IMR-90 (cell line): Measurements from ENCODE around the gene SLF1. TPM values are rescaled to one million over a fixed set of nuclear protein-coding genes. Genes with fewer than 3 reads are reported as not detected.
A peak's percentile ranks its signal among the peaks of the same experiment; 100 is the strongest.

ENCODE experiments used
- ATAC-seq: fragments of 200-7000 bp; cut with Tn5 transposase; 2 replicates; pipeline ENCODE4 v1.9.1; 2020; ENCODE audit warnings: low read depth, mild to moderate bottlenecking, moderate library complexity
- BruUV-seq: library from RNA; stranded (reverse); fragments of 400-500 nt; replicated peaks from 2 replicates; lab custom pipeline; 2021; lab: Mats Ljungman, UMichigan
- CTCF ChIA-PET: fragments of 300-600 bp; formaldehyde crosslinking; extraction: SDS; loops from one replicate; lab custom pipeline; 2021; ENCODE audit warnings: antibody characterized with exemption; lab: Yijun Ruan, JAX
- POLR2A ChIA-PET: fragments of 300-600 bp; sonication (Branson Sonifier 250); formaldehyde crosslinking; loops from one replicate; lab custom pipeline; 2022; ENCODE audit warnings: antibody characterized with exemption; ENCODE audit not compliant: unreplicated experiment; lab: Charles Lee
- DNase-seq: peaks from one replicate; pipeline ENCODE4 v3.0.0; 2013
- H2AFZ ChIP-seq: replicated peaks from 2 replicates; pipeline ENCODE3; 2013; ENCODE audit warnings: low read length, mild to moderate bottlenecking; ENCODE audit not compliant: poor library complexity
- H2AK5ac ChIP-seq: 2 replicates; pipeline ENCODE4 v1.6.1; 2013; ENCODE audit warnings: low read depth, low read length, inconsistent platforms
- H2AK9ac ChIP-seq: replicated peaks from 2 replicates; pipeline ENCODE3; 2013; ENCODE audit warnings: mild to moderate bottlenecking, low read depth, low read length, moderate library complexity; ENCODE audit not compliant: poor library complexity
- H2BK120ac ChIP-seq: 2 replicates; pipeline ENCODE4 v1.6.1; 2013; ENCODE audit warnings: low read depth, low read length, inconsistent platforms
- H2BK15ac ChIP-seq: 3 replicates; pipeline ENCODE4 v1.6.1; 2013; ENCODE audit warnings: low read depth, low read length, inconsistent platforms
- H2BK20ac ChIP-seq: 2 replicates; pipeline ENCODE4 v1.6.1; 2013; ENCODE audit warnings: low read depth, mild to moderate bottlenecking, inconsistent platforms, low read length, moderate library complexity
- H2BK5ac ChIP-seq: 2 replicates; pipeline ENCODE4 v1.6.1; 2013; ENCODE audit warnings: mild to moderate bottlenecking, low read depth, low read length, inconsistent platforms; ENCODE audit not compliant: poor library complexity, severe bottlenecking
- H3K14ac ChIP-seq: replicated peaks from 2 replicates; pipeline ENCODE4 v1.6.1; 2013; ENCODE audit warnings: low read depth, low read length, inconsistent platforms
- H3K18ac ChIP-seq: 2 replicates; pipeline ENCODE4 v1.6.1; 2013; ENCODE audit warnings: low read depth, low read length, control low read depth
- H3K23ac ChIP-seq: 2 replicates; pipeline ENCODE4 v1.6.1; 2013; ENCODE audit warnings: low read depth, low read length, inconsistent platforms
- H3K27ac ChIP-seq: 2 replicates; pipeline ENCODE4 v1.5.1; 2013; ENCODE audit warnings: mild to moderate bottlenecking, control low read depth, low read length; ENCODE audit not compliant: insufficient read depth
- H3K27me3 ChIP-seq: 2 replicates; pipeline ENCODE4 v1.6.1; 2013; ENCODE audit warnings: low read length; ENCODE audit not compliant: control insufficient read depth, insufficient read depth
- H3K36me3 ChIP-seq: 2 replicates; pipeline ENCODE4 v1.6.1; 2013; ENCODE audit warnings: low read length, mixed read lengths; ENCODE audit not compliant: control insufficient read depth, insufficient read depth
- H3K4ac ChIP-seq: 2 replicates; pipeline ENCODE4 v1.6.1; 2013; ENCODE audit warnings: low read depth, low read length, inconsistent platforms
- H3K4me1 ChIP-seq: 2 replicates; pipeline ENCODE4 v1.6.1; 2013; ENCODE audit warnings: low read length, mixed read lengths; ENCODE audit not compliant: control insufficient read depth, insufficient read depth
- H3K4me2 ChIP-seq: 2 replicates; pipeline ENCODE4 v1.6.1; 2013; ENCODE audit warnings: low read depth, mild to moderate bottlenecking, control low read depth, low read length, moderate library complexity
- H3K4me3 ChIP-seq: 2 replicates; pipeline ENCODE4 v1.5.1; 2013; ENCODE audit warnings: low read depth, mild to moderate bottlenecking, control low read depth, low read length, moderate library complexity; ENCODE audit not compliant: insufficient read depth
- H3K56ac ChIP-seq: 2 replicates; pipeline ENCODE4 v1.6.1; 2013; ENCODE audit warnings: low read length, inconsistent platforms; ENCODE audit not compliant: insufficient read depth; ENCODE audit errors: extremely low read depth
- H3K79me1 ChIP-seq, 2 experiments: 2 replicates each; pipeline ENCODE4 v1.6.1; 2013; ENCODE audit warnings: low read length in 2 of 2, inconsistent platforms in 1 of 2, low read depth in 1 of 2
- H3K9ac ChIP-seq: 2 replicates; pipeline ENCODE4 v1.6.1; 2013; ENCODE audit warnings: low read depth, low read length, control low read depth
- H3K9me1 ChIP-seq: 2 replicates; pipeline ENCODE4 v1.6.1; 2013; ENCODE audit warnings: low read length, inconsistent platforms; ENCODE audit not compliant: insufficient read depth
- H3K9me3 ChIP-seq: 2 replicates; pipeline ENCODE4 v1.6.1; 2013; ENCODE audit warnings: low read length; ENCODE audit not compliant: control insufficient read depth, insufficient read depth
- H4K20me1 ChIP-seq: 2 replicates; pipeline ENCODE4 v1.6.1; 2013; ENCODE audit warnings: low read length, inconsistent platforms; ENCODE audit not compliant: insufficient read depth
- H4K5ac ChIP-seq: 2 replicates; pipeline ENCODE4 v1.6.1; 2013; ENCODE audit warnings: mild to moderate bottlenecking, low read depth, low read length, control low read depth
- H4K8ac ChIP-seq, 2 experiments: 2 replicates each; pipeline ENCODE4 v1.6.1; 2013; ENCODE audit warnings: low read depth in 2 of 2, low read length in 2 of 2, control low read depth in 1 of 2, inconsistent platforms in 1 of 2
- H4K91ac ChIP-seq: 2 replicates; pipeline ENCODE4 v1.6.1; 2013; ENCODE audit warnings: low read depth, low read length, inconsistent platforms; ENCODE audit not compliant: insufficient read depth
- FOS ChIP-seq: fragments of 150-350 bp; IDR thresholded peaks from 2 replicates; pipeline ENCODE4 v1.6.1; 2016; ENCODE audit warnings: low read depth, low read length
- WGBS, 2 experiments: methylation state at CpG; one replicate each; pipeline versions ENCODE4 v1.1.5 to v1.1.7; 2013; ENCODE audit warnings: missing lambda C conversion rate in 2 of 2; ENCODE audit not compliant: insufficient read length in 1 of 2; ENCODE audit errors: extremely low coverage in 2 of 2; 5-methylcytosine and 5-hydroxymethylcytosine counted together
- dilution Hi-C: fragments of 300-500 bp; cut with HindIII; formaldehyde crosslinking; loops from one replicate; pipeline ENCODE4 v1.14.3; 2018; ENCODE audit warnings: low sequenced_read_pairs; ENCODE audit not compliant: unreplicated experiment
- in situ Hi-C: fragments of 300-500 bp; cut with MboI; formaldehyde crosslinking; loops from 3 replicates; pipeline ENCODE4 v1.14.3; 2019; ENCODE audit warnings: low sequenced_read_pairs, inconsistent platforms, mixed read lengths
- intact Hi-C: fragments of 100-400 bp; cut with micrococcal nuclease; formaldehyde crosslinking; loops from 2 replicates; pipeline ENCODE4 v1.10.0; 2022
- polyA plus RNA-seq, 3 experiments: library from polyadenylated mRNA; depleted of rRNA; stranded (reverse); fragments of >200 nt; gene quantifications; 2 replicates each; pipeline ENCODE4 v1.2.3, GENCODE V29; 2012; ENCODE audit warnings: low replicate concordance in 1 of 3
- total RNA-seq: library from RNA; depleted of rRNA; stranded (reverse); fragments of >200 nt; gene quantifications from 2 replicates; pipeline ENCODE4 v1.2.3, GENCODE V29; 2012

Gene SLF1
- total and polyA plus RNA-seq, 2 of the 4 experiments (the other 2 are of a cell fraction): 1.9 to 3.4 TPM

DNA sequence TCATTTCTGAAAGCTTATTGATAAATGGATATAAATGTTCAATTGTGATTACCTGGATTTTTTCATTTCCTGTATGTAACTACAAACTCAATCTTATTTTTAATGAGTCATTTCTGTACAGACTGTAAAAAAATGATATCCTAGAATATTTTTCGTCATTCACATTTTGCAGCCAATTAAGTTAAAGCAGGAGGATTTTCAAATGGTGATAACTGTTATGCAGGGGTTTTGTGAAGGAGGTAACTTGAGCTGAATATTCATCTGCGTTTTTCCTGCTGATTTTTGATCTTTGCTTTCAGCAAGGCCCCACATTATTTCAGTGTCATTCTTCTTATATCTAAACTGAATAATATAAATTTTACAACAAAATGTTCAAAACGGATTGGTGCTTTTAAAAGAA is 74.1 kb downstream of the SLF1 start:
- H2BK120ac ChIP-seq: no peak overlapping the region
- no peak overlapping the region for H2BK15ac ChIP-seq
- ChIA-PET POLR2A (no interaction called here), CTCF (interaction anchor here (0.9 to 1.3 kb wide), 2 partner anchors 10 to 200 kb away, joined by 4 read pairs; no protein-coding TSS in a partner anchor)
- 0 out of 2 replicates have a peak, but pooled peaks cover 3% of the 10 kb centered on the region for H3K9me1 ChIP-seq
- no peak overlapping the region for H3K56ac ChIP-seq
- DNase-seq: no peak
- H4K91ac ChIP-seq: no peak overlapping the region
- no peak for ATAC-seq
- no peak overlapping the region for H3K14ac ChIP-seq
- H4K5ac ChIP-seq: no peak overlapping the region; the same call in 1 of the 2 replicates
- no peak overlapping the region for H2AK5ac ChIP-seq
- intact Hi-C loops (loop anchor here (2.0 to 10.0 kb wide), 7 partner anchors 75 to 1105 kb away; partner anchors contain the start of genes KIAA0825 and SLF1), dilution Hi-C loops (no loop called here), in situ Hi-C loops (loop anchor here (10.0 kb wide), 1 partner anchor 1108 kb away; the partner anchor contains the start of genes NR2F1 and NR2F1-AS1)
- no peak overlapping the region for H2BK20ac ChIP-seq
- H4K20me1 ChIP-seq: no peaks in the 10 kb centered on the region
- no peaks in the 10 kb centered on the region for H3K9me3 ChIP-seq
- no peak overlapping the region for H2BK5ac ChIP-seq
- H3K4me3 ChIP-seq: no peak overlapping the region
- peak overlapping the region; percentile 38; the same call in 1 of the 2 replicates for H3K4me2 ChIP-seq
- H3K18ac ChIP-seq: no peak overlapping the region
- peaks cover 4% of the 10 kb centered on the region for H3K4me1 ChIP-seq
- H3K79me1 ChIP-seq: no peaks in the 10 kb centered on the region
- no peak overlapping the region for H4K8ac ChIP-seq
- H3K27me3 ChIP-seq: no peaks in the 10 kb centered on the region
- no TSS peak for BruUV-seq
- no peak overlapping the region for H3K9ac ChIP-seq
- WGBS, 2 experiments: no CpG with 5 or more reads among the region's 3 CpGs
- H2AK9ac ChIP-seq: no peak overlapping the region
- H3K27ac ChIP-seq: no peak overlapping the region
- no peak overlapping the region for H3K23ac ChIP-seq
- H2AFZ ChIP-seq: no peak overlapping the region
- TF ChIP-seq FOS: no peak
- H3K4ac ChIP-seq: no peak overlapping the region
- H3K36me3 ChIP-seq: no peaks in the 10 kb centered on the region
